GOT3 (cell line): Measurements from ENCODE around the gene LRRC51.
"Not testable (repeated sequence)": the region's sequence is repeated elsewhere in the genome, so short reads cannot be mapped to it uniquely, and the experiment has no call there.

Experiments used
- DNase-seq: peaks from one replicate; lab custom pipeline; 2025; ENCODE audit warnings: mixed read lengths; lab: John Stamatoyannopoulos, UW

LRRC51 gene

GRCh38 chr11:72111300-72112142 is 30.9 kb downstream of the LRRC51 start:
- DNase-seq = no peak

GRCh38 chr11:72112143-72112977 is 31.7 kb downstream of the LRRC51 start, which contains the start of gene ANAPC15:
Gene ANAPC15, minus strand, starts transcription at chr11:72112695. Its CDS starts 1,419 bp downstream, at chr11:72111276.
- DNase-seq = peak; percentile 95

GRCh38 chr11:72112978-72113808 is 32.5 kb downstream of the LRRC51 start:
- DNase-seq = no peak

DNA sequence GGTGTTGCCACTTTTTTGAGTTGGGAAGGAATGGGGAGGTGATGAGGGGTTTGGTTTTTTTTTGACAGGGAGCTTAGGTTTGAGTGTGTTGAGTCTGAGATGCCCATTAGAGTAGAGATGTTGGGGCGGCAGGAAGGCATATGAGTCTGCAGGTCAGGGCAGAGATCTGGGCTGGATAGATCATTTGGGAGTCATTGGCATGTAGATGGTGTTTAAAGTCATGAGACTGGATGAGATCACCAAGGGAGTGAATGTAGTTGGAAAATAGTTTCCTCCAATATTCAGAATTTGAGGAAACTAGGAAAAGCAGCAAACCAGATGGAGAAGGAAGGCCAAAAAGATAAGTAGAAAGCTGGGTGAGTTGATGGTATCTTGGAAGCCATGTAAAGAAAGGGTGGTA is 33.9 kb downstream of the LRRC51 start:
- no peak for DNase-seq

GRCh38 chr11:72116019-72116755 is 35.5 kb downstream of the LRRC51 start:
- no peak for DNase-seq

- DNase-seq = no peak
These were observed 38.5 kb downstream of the LRRC51 start for GRCh38 chr11:72119198-72119597.

GRCh38 chr11:72120930-72121329 is 40.3 kb downstream of the LRRC51 start:
- no peak for DNase-seq

DNA sequence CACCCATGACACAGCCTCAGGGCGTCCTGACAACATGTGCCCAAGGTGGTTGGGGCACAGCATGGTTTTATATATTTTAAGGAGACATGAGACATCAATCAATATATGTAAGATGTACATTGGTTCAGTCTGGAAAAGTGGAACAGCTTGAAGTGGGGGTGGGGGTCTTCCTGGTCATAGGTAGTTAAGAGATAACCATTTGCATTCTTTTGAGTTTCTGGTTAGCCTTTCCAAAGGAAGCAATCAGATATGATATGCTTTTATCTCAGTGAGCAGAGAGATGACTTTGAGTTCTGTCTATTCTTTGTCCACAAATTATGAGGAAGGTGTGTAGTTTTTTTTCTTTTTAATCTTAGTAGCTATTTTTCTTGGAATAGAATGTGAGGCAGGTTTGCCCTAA is 42.0 kb downstream of the LRRC51 start:
- DNase-seq = no peak

DNA sequence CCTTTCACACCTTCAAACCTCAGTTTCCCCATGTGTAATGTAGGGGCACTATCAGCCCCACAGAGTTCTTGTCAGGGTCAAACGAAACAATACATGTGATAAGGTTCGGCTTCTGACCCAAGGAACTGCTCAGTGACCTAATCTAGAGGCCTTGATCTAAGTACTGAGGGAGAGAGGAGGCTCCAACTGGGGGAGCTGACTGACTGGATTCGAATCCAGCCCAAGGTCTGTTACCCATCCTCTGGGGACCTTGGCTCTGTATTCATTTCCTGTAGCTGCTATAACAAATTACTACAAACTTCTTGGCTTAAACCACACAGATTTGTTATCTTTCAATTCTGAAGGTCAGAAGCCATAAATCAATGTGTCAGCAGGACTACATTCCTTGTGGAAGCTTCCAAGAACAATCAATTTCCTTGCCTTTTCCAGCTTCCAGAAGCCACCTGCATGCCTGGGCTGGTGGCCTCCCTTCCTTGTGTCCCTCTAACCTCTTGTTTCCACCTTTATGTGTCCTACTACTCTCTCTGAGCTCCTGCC is 42.5 kb downstream of the LRRC51 start:
- DNase-seq = no peak

- no peak for DNase-seq
These were observed 43.4 kb downstream of the LRRC51 start for GRCh38 chr11:72124046-72124445.

DNA sequence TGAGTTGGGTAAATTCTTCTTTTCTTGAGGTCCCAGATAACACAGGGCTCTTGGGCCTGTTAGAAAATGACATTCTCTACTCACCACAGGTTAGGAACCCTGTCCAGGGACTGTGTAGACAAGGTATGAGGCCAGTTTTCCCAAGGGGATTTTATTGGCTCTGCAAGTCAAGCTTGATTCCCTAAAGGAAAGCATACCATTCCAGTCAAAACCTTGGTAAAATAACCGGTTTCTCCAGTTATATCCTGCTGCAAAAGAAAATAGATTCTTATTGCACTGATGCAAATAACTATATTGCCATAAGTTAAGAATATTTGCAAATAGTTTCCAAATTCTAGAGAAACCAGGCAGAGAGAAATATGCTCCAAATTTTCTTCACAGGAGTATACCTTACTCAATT is 45.3 kb downstream of the LRRC51 start:
- no peak for DNase-seq

DNA sequence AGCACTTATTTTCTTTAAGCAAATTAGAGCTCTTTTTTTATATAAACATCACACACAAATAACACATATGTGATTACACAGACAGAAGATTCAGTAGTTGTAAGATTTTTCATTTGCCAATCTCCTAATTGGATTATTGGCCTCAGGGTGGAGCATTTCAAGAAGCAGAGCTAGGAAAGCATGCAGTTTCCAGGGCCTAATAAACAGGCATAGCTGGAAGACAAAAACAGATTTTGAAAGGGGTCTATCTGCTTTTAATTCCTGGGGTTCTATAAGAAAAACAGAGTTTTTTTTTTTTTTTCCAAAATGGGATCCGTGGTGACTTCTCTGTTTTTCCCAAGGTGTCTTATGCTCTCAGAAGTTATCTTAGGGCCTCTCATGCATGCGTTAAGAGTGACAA is 47.3 kb downstream of the LRRC51 start:
- no peak for DNase-seq

DNA sequence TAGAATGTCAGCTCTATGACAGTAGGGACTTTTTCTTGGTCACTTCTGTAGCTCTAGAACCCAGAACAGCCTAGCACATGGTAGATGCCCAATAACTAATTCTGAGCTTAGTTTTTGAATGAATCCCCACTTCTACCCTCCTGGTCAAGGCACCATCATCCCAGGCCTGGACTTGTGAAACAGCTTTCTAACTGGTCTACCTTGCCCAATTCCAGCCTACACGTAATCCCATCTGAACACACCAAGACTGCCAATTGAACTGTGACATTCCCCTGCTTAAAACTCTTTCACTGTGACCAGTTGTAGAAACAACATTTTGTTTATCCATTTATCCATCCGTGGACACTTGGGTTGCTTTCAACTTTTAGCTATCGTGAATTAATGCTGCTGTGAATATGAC is 48.7 kb downstream of the LRRC51 start:
- no peak for DNase-seq

- no peak for DNase-seq
These were observed 52.0 kb downstream of the LRRC51 start for GRCh38 chr11:72132646-72133045.

GRCh38 chr11:72135473-72135872 is 54.8 kb downstream of the LRRC51 start, which contains the start of gene FOLR3:
Gene FOLR3, plus strand, starts transcription at chr11:72135725. Its CDS starts 228 bp downstream, at chr11:72135953.
- DNase-seq = not testable (repeated sequence)

GRCh38 chr11:72135891-72136683 is 55.4 kb downstream of the LRRC51 start:
- no peak for DNase-seq

- DNase-seq = no peak
These were observed 56.1 kb downstream of the LRRC51 start for GRCh38 chr11:72136684-72137262.

DNA sequence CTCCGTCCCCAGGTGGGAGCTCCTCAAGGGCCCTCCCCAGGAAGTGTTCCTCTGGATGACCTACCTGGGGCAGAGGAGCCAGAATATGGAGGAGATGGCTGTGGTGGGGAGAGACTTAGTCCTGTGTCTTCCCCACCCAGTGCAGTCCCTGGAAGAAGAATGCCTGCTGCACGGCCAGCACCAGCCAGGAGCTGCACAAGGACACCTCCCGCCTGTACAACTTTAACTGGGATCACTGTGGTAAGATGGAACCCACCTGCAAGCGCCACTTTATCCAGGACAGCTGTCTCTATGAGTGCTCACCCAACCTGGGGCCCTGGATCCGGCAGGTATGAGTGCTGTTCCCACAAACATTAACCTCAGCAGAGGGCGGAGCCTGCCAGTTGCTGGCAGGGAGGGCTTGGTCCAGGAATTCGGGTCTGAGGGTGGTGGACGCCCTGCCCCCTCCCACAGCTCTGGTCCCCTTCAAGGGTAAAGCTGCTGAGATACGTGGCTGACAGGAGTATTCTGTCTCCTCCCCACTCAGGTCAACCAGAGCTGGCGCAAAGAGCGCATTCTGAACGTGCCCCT is 58.3 kb downstream of the LRRC51 start:
- DNase-seq = no peak

- no peak for DNase-seq
These were observed 58.9 kb downstream of the LRRC51 start for GRCh38 chr11:72139500-72139899.
